Measurements from ENCODE around the gene MET. TPM values are rescaled to one million over a fixed set of nuclear protein-coding genes. Genes with fewer than 3 reads are reported as not detected.

Gene MET
- total and polyA plus RNA-seq, 8 donors: 2.0 to 23.5 (median 13.4) TPM

DNA sequence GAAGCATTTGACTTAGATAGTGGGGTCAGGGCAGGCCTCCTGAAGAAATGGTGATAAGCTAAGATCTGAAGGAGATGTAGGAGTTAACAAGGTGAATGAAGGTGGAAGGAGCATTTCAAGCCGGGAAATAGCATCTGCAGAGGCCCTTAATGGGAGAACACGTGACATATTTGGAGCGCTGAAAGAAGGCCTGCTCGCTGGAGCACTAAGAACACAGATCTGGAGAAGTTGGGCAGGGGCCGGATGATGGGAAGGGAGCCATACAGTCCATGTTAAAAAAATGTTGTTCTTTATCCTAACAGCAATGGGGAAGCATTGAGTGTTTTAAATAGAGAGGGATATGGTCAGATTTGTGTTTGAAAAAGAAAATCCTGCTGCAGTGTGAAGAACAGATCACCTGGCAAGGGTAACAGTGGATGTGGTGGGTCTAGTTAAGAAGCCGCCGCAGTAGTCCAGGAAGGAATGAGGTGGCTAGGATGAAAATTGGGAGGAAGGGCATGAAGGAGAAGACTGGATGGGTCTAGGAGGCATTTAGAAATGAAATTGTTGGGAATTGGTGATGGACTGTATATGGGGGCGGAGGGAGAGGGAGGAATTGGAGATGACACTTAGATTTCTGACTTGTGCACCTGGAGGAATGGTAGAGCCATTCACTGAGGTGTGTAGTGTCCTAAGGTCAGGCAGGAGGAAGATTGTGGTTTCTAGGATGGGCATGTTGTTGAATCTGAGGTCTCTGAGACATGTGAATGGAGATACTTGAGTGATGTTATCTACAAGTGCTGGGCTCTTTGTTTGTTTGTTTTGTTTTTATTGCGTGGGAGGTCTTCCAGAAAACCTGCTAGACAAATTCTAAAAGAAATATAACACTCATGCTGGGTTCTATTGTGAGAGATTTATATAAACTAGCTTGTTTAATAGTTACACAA, 58.4 kb downstream of the MET start:
- Histone ChIP-seq H3K27ac (no peak overlapping the region), H3K4me1 (peaks cover 3 to 42% (median 28%) of the 10 kb centered on the region in 3 donors)
- no peak for FAIRE-seq

DNA sequence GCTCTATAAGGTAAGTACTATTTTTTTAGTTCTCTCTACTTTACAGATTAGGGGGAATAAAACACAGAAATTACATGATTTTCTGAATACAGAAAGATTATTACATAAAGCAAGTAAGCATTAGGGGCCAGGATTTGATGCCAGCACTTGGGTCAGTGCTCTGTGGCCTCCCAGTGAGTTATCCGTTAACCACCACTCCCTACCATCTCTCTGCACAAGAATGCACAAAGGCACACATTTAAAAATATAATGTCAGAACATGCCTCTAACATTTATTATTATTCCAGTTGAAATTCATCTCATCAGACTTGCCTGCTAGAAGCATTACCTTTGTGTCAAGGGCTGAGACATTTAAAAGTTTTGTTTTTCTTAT, 59.0 kb downstream of the MET start:
- TF ChIP-seq, protein P1, sequence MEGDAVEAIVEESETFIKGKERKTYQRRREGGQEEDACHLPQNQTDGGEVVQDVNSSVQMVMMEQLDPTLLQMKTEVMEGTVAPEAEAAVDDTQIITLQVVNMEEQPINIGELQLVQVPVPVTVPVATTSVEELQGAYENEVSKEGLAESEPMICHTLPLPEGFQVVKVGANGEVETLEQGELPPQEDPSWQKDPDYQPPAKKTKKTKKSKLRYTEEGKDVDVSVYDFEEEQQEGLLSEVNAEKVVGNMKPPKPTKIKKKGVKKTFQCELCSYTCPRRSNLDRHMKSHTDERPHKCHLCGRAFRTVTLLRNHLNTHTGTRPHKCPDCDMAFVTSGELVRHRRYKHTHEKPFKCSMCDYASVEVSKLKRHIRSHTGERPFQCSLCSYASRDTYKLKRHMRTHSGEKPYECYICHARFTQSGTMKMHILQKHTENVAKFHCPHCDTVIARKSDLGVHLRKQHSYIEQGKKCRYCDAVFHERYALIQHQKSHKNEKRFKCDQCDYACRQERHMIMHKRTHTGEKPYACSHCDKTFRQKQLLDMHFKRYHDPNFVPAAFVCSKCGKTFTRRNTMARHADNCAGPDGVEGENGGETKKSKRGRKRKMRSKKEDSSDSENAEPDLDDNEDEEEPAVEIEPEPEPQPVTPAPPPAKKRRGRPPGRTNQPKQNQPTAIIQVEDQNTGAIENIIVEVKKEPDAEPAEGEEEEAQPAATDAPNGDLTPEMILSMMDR (IDR thresholded peaks at IDR 0.05): no peak

More for the DNA sequence above, 58.4 kb downstream of the MET start:
- ATAC-seq (no peak), DNase-seq (no peak)
- intact Hi-C loops (cut with DNase I): no loop called here
- TF ChIP-seq, protein P1 (IDR thresholded peaks at IDR 0.05): no peak
- Histone ChIP-seq H3K4me3 (no peak overlapping the region), H3K36me3 (no peaks in the 10 kb centered on the region), H3K27me3 (no peaks in the 10 kb centered on the region), H3K9me3 (no peaks in the 10 kb centered on the region)
- WGBS, 2 donors: 89 to 93% methylated on average over 9 of the region's 9 CpGs

DNA sequence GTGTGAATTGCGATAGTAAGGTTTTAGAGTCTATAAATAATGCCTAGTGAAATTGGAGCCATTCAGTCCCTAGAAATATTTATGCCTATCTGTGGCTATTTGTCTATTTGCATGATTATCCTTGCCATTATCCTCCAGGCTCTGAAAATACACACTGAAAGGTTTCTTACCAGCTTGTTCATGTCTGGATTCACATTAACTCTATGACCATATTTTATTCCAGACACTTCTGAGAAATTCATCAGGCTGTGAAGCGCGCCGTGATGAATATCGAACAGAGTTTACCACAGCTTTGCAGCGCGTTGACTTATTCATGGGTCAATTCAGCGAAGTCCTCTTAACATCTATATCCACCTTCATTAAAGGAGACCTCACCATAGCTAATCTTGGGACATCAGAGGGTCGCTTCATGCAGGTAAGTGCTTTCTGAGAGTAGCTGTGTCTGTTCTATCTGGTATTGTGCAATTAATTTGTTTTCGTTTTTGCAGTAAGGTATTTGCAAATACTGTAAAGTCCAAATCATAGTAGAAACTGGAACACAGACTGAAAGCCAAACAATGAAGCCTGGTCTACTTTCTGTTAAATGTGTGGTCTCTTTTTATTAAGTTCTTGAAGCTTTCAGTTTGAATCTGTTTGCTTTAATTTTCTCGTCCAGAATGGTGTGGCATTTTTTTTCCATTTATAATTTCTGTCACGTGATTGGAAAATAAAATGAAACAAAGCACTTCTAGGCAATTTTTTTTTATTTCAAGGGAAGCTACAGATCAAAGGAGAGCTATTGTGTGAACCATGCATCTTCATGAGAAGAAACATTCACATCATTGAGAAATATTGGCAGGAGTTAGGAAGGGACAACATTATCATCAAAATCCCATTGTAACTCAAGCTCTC, 59.7 kb downstream of the MET start:
- Histone ChIP-seq H3K27me3 (no peaks in the 10 kb centered on the region), H3K36me3 (no peaks in the 10 kb centered on the region), H3K4me3 (no peak overlapping the region), H3K4me1 (peaks cover 3 to 37% (median 28%) of the 10 kb centered on the region in 3 donors), H3K27ac (peak overlapping the region in 1 of 4 donors; percentile 9), H3K9me3 (no peaks in the 10 kb centered on the region)
- no peak for FAIRE-seq
- DNase-seq: no peak
- intact Hi-C loops (cut with DNase I): no loop called here
- TF ChIP-seq, protein P1 (IDR thresholded peaks at IDR 0.05): no peak
- 79 to 82% methylated on average over 12 of the region's 12 CpGs for WGBS, 2 donors
- ATAC-seq: no peak

More for the DNA sequence above, 59.0 kb downstream of the MET start:
- intact Hi-C loops (cut with DNase I): no loop called here
- no peak overlapping the region for H3K27ac ChIP-seq
- no peak for DNase-seq
- no peaks in the 10 kb centered on the region for H3K36me3 ChIP-seq
- no peak for ATAC-seq
- no peak for FAIRE-seq
- H3K27me3 ChIP-seq: no peaks in the 10 kb centered on the region
- H3K4me1 ChIP-seq: peaks cover 3 to 42% (median 28%) of the 10 kb centered on the region in 3 donors
- no peak overlapping the region for H3K4me3 ChIP-seq
- no peaks in the 10 kb centered on the region for H3K9me3 ChIP-seq
- 64 to 79% methylated on average over 1 of the region's 1 CpG for WGBS, 2 donors

DNA sequence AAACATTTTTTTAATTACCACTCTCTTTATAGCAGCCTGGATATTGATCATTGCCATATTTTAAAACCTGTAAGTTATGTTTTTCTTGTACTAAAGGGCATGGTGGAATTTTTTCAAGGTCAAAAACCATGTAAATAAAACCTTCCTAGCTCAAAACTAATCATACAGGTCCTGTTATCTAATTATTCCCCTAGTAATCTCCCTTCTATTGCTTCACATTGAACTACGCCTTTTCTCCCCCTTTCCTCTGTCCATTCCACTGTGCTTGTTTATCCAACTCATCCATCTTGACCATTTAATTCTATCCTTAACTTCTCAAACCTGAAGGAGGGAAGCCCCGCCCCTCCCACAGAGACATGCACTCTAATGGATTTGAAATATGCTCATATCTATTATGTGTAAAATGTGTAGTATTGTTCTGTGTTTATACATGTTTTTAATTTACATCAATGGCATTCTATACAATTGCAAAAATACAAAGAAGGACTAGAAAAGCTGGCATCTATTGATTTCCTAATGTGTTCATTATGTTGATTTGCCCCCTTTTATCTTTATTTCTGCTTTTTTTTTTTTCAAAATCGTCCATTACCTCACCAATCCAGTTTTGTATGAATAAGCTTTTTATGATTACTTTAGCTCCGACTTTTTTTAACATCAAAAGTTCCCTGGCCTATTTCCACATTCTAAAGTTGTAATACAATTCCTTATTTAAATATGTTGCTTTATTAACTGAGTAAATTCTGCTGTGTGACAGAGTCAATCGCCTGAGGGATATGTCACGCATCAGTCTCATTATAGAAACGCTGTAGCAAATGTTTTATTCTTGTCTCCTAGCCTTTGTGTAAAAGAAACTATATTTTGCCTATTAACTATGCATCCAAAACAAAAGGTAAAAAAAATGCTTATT, 61.0 kb downstream of the MET start:
- no peak for FAIRE-seq
- no peaks in the 10 kb centered on the region for H3K36me3 ChIP-seq
- 44 to 51% methylated on average over 7 of the region's 7 CpGs for WGBS, 2 donors
- intact Hi-C loops (cut with DNase I): no loop called here
- no peaks in the 10 kb centered on the region for H3K27me3 ChIP-seq
- H3K9me3 ChIP-seq: no peaks in the 10 kb centered on the region
- no peak for DNase-seq
- TF ChIP-seq, protein P1 (IDR thresholded peaks at IDR 0.05): no peak
- no peak overlapping the region for H3K4me3 ChIP-seq
- peaks cover 0 to 29% (median 22%) of the 10 kb centered on the region in 3 donors for H3K4me1 ChIP-seq
- peak in 3 of 4 donors; percentile 35 to 63 (median 52) for ATAC-seq
- peak overlapping the region in 2 of 4 donors; percentile 3 to 9 for H3K27ac ChIP-seq
